ENCODE data around the gene DZIP1. TPM values are rescaled to one million over a fixed set of nuclear protein-coding genes. Genes with fewer than 3 reads are reported as not detected.

The DZIP1 gene
- polyA plus RNA-seq, 4 donors, result 1.4 to 7.5 (median 3.2) TPM; not detected in 1

DNA sequence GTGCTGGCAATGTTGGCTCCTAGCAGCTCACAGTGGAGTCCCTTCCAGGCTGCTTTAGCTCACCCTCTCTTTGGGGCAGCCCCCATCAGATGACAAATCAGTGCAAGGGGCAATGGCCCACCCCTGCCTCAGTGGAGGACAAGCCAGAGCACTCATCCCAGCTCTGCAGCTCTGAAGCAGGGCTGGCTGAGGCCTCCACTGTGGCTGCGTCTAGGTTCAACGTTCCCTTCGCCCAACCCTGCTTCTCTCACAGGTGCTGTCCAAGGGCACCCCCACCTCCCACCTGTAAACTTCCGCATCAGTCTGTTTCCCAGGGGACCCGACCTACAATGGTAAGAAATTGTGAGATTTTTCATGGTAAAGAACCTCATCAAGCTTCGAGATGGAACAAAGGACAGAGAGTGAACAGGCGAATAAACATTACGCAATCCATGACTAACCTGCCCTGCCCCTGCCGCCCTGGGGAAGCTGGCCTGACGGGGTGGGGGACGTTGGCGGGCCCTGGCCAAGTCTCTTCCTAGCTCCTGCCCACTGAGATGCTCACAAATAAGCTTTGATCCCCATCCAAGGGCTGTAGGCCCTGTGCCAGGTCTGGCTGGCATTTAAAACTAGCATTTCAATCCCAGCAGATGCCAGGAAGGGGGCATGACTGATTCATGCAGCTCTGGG is 40.5 kb downstream of the DZIP1 start:
- WGBS, 3 donors, result 18 to 59% (median 44%) methylated on average over 12 of the region's 12 CpGs
- no peak overlapping the region for H3K27ac ChIP-seq (ENCODE audit: low read depth in 1 of 3, low read length in 2 of 3)

GRCh38 chr13:95601906-95602305 is 42.6 kb downstream of the DZIP1 start:
- no peak for FAIRE-seq
- 83 to 95% (median 90%) methylated on average over 6 of the region's 6 CpGs for WGBS, 3 donors

More for the DNA sequence above, 40.5 kb downstream of the DZIP1 start:
- peaks cover 0 to 4% (median 3%) of the 10 kb centered on the region in 3 donors for H3K4me1 ChIP-seq (ENCODE audit: control insufficient read depth in 3 of 3, insufficient read depth in 2 of 3, low read depth in 1 of 3, low read length in 2 of 3)
- peak; percentile 58 to 73 for DNase-seq
- peaks cover 0 to 5% (median 0%) of the 10 kb centered on the region in 3 donors for H3K36me3 ChIP-seq (ENCODE audit: control insufficient read depth in 3 of 3, insufficient read depth in 2 of 3, low read depth in 1 of 3, low read length in 3 of 3)
- H3K9me3 ChIP-seq (ENCODE audit: control insufficient read depth in 2 of 2, insufficient read depth in 1 of 2, low read depth in 1 of 2, low read length in 1 of 2), result no peaks in the 10 kb centered on the region
- H3K27me3 ChIP-seq (ENCODE audit: control insufficient read depth in 3 of 3, insufficient read depth in 3 of 3, low read length in 3 of 3), result peaks cover 0 to 3% (median 0%) of the 10 kb centered on the region in 3 donors
- H3K4me3 ChIP-seq (ENCODE audit: low read depth in 1 of 3, low read length in 3 of 3), result no peak overlapping the region
- FAIRE-seq, result no peak

DNA sequence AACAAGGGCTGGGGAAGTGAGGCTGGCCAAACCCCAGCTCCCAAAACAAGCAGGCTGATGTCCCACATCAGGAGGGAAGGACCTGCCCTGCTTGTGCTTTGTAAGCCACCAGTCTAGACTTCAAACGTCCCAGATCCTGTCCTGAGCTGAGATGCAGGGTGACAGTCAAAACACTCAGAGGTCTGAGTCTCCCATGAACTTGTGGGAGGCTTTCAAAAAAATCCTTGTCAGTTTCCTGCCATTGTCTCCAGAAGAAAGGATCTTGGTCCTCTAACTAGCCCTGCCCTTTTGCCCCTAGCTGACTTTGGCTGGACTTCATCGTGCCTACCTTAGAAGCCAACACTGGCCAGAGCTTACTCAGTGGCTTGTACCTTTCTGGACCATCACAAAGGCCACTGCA is 43.3 kb downstream of the DZIP1 start:
- Histone ChIP-seq H3K4me3 (ENCODE audit: low read depth in 1 of 3, low read length in 3 of 3) (no peak overlapping the region), H3K27ac (ENCODE audit: low read depth in 1 of 3, low read length in 2 of 3) (no peak overlapping the region), H3K4me1 (ENCODE audit: control insufficient read depth in 3 of 3, insufficient read depth in 2 of 3, low read depth in 1 of 3, low read length in 2 of 3) (peaks cover 0 to 4% (median 3%) of the 10 kb centered on the region in 3 donors), H3K9me3 (ENCODE audit: control insufficient read depth in 2 of 2, insufficient read depth in 1 of 2, low read depth in 1 of 2, low read length in 1 of 2) (no peaks in the 10 kb centered on the region), H3K36me3 (ENCODE audit: control insufficient read depth in 3 of 3, insufficient read depth in 2 of 3, low read depth in 1 of 3, low read length in 3 of 3) (peaks cover 0 to 5% (median 0%) of the 10 kb centered on the region in 3 donors), H3K27me3 (ENCODE audit: control insufficient read depth in 3 of 3, insufficient read depth in 3 of 3, low read length in 3 of 3) (peaks cover 0 to 3% (median 0%) of the 10 kb centered on the region in 3 donors)
- DNase-seq (no peak), FAIRE-seq (no peak)
- WGBS, 3 donors, result 53 to 68% (median 61%) methylated on average over 2 of the region's 2 CpGs

More at GRCh38 chr13:95601906-95602305, 42.6 kb downstream of the DZIP1 start:
- DNase-seq, result no peak
- no peaks in the 10 kb centered on the region for H3K9me3 ChIP-seq (ENCODE audit: control insufficient read depth in 2 of 2, insufficient read depth in 1 of 2, low read depth in 1 of 2, low read length in 1 of 2)
- H3K4me1 ChIP-seq (ENCODE audit: control insufficient read depth in 3 of 3, insufficient read depth in 2 of 3, low read depth in 1 of 3, low read length in 2 of 3), result peaks cover 0 to 4% (median 3%) of the 10 kb centered on the region in 3 donors
- peaks cover 0 to 5% (median 0%) of the 10 kb centered on the region in 3 donors for H3K36me3 ChIP-seq (ENCODE audit: control insufficient read depth in 3 of 3, insufficient read depth in 2 of 3, low read depth in 1 of 3, low read length in 3 of 3)
- peaks cover 0 to 3% (median 0%) of the 10 kb centered on the region in 3 donors for H3K27me3 ChIP-seq (ENCODE audit: control insufficient read depth in 3 of 3, insufficient read depth in 3 of 3, low read length in 3 of 3)
- H3K4me3 ChIP-seq (ENCODE audit: low read depth in 1 of 3, low read length in 3 of 3), result no peak overlapping the region
- H3K27ac ChIP-seq (ENCODE audit: low read depth in 1 of 3, low read length in 2 of 3), result no peak overlapping the region

DNA sequence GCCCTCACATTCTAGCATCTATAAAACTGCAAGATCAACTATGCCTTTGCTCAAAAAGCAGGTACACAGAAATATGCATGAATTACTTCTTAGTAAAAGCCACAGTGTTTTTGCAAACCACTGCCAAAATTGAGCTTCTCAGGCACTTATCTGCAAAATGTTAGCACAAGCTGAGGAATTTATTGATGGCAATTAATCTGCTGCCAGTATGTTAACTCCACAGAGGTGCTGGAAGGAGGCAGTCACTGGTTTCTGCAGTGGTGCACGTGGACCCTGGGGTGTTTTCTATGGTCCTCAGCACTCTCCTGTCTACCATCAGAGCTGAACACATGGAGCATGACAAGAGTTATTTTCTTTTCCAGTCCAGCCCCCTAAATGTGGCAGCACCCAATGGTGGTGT is 47.8 kb downstream of the DZIP1 start:
- Histone ChIP-seq H3K27me3 (ENCODE audit: control insufficient read depth in 3 of 3, insufficient read depth in 3 of 3, low read length in 3 of 3) (peaks cover 0 to 3% (median 0%) of the 10 kb centered on the region in 3 donors), H3K27ac (ENCODE audit: low read depth in 1 of 3, low read length in 2 of 3) (no peak overlapping the region), H3K4me1 (ENCODE audit: control insufficient read depth in 3 of 3, insufficient read depth in 2 of 3, low read depth in 1 of 3, low read length in 2 of 3) (no peaks in the 10 kb centered on the region), H3K9me3 (ENCODE audit: control insufficient read depth in 2 of 2, insufficient read depth in 1 of 2, low read depth in 1 of 2, low read length in 1 of 2) (no peaks in the 10 kb centered on the region), H3K36me3 (ENCODE audit: control insufficient read depth in 3 of 3, insufficient read depth in 2 of 3, low read depth in 1 of 3, low read length in 3 of 3) (peaks cover 0 to 2% (median 0%) of the 10 kb centered on the region in 3 donors), H3K4me3 (ENCODE audit: low read depth in 1 of 3, low read length in 3 of 3) (no peak overlapping the region)
- 0 to 51% (median 15%) methylated on average over 1 of the region's 1 CpG for WGBS, 3 donors
- FAIRE-seq (no peak), DNase-seq (no peak)

DNA sequence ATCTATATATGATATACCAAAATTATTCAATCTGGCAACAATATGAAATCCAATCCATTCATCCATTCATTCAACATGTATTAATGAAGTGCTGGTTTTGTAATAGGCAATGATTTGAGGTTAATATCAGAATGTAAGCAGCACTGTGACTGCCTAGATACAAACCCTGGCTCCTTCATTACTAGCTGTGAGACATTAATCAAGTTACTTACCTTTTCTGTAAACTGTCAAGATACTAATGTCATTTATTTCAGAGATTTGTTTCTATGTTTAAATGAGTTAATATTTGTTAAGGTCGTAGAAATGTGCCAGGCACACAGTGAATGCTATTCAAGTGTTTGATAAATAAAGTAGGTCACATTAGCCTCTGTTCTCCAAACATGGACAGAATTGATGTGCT is 51.0 kb downstream of the DZIP1 start:
- DNase-seq (no peak), FAIRE-seq (no peak)
- H3K9me3 ChIP-seq (ENCODE audit: control insufficient read depth in 2 of 2, insufficient read depth in 1 of 2, low read depth in 1 of 2, low read length in 1 of 2), result no peaks in the 10 kb centered on the region
- no peaks in the 10 kb centered on the region for H3K36me3 ChIP-seq (ENCODE audit: control insufficient read depth in 3 of 3, insufficient read depth in 2 of 3, low read depth in 1 of 3, low read length in 3 of 3)
- H3K27ac ChIP-seq (ENCODE audit: low read depth in 1 of 3, low read length in 2 of 3), result no peak overlapping the region
- H3K4me1 ChIP-seq (ENCODE audit: control insufficient read depth in 3 of 3, insufficient read depth in 2 of 3, low read depth in 1 of 3, low read length in 2 of 3), result no peaks in the 10 kb centered on the region
- H3K4me3 ChIP-seq (ENCODE audit: low read depth in 1 of 3, low read length in 3 of 3), result no peak overlapping the region
- WGBS, 3 donors, result 38 to 59% (median 39%) methylated on average over 1 of the region's 1 CpG
- H3K27me3 ChIP-seq (ENCODE audit: control insufficient read depth in 3 of 3, insufficient read depth in 3 of 3, low read length in 3 of 3), result no peaks in the 10 kb centered on the region

DNA sequence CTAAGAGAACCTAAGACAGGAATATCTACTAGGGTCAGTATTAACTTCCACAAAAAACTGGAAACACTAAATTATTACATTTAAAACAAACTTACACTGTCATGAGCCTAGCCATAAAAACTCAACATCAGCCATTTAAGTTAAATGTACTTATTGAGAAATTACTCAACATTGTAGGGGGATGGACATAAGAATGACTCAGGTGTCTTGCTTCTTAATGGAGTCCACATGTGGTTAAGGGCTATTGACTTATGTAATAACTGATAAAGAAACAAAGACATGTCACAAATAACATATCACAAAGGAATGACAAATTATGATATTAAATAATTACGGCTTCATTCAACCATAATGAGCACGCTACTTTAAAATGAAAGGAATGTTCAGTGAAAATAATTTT is 55.8 kb downstream of the DZIP1 start:
- no peak overlapping the region for H3K27ac ChIP-seq (ENCODE audit: low read depth in 1 of 3, low read length in 2 of 3)
- no peaks in the 10 kb centered on the region for H3K4me1 ChIP-seq (ENCODE audit: control insufficient read depth in 3 of 3, insufficient read depth in 2 of 3, low read depth in 1 of 3, low read length in 2 of 3)
- no peaks in the 10 kb centered on the region for H3K27me3 ChIP-seq (ENCODE audit: control insufficient read depth in 3 of 3, insufficient read depth in 3 of 3, low read length in 3 of 3)
- H3K36me3 ChIP-seq (ENCODE audit: control insufficient read depth in 3 of 3, insufficient read depth in 2 of 3, low read depth in 1 of 3, low read length in 3 of 3), result peaks cover 0 to 5% (median 0%) of the 10 kb centered on the region in 3 donors
- FAIRE-seq (no peak), DNase-seq (no peak)
- WGBS, 3 donors, result 88 to 92% (median 89%) methylated on average over 2 of the region's 2 CpGs
- no peaks in the 10 kb centered on the region for H3K9me3 ChIP-seq (ENCODE audit: control insufficient read depth in 2 of 2, insufficient read depth in 1 of 2, low read depth in 1 of 2, low read length in 1 of 2)
- H3K4me3 ChIP-seq (ENCODE audit: low read depth in 1 of 3, low read length in 3 of 3), result no peak overlapping the region

- H3K4me3 ChIP-seq (ENCODE audit: low read depth in 1 of 3, low read length in 3 of 3), result no peak overlapping the region
- DNase-seq (no peak), FAIRE-seq (no peak)
- H3K4me1 ChIP-seq (ENCODE audit: control insufficient read depth in 3 of 3, insufficient read depth in 2 of 3, low read depth in 1 of 3, low read length in 2 of 3), result no peaks in the 10 kb centered on the region
- H3K36me3 ChIP-seq (ENCODE audit: control insufficient read depth in 3 of 3, insufficient read depth in 2 of 3, low read depth in 1 of 3, low read length in 3 of 3), result peaks cover 0 to 5% (median 0%) of the 10 kb centered on the region in 3 donors
- no peaks in the 10 kb centered on the region for H3K9me3 ChIP-seq (ENCODE audit: control insufficient read depth in 2 of 2, insufficient read depth in 1 of 2, low read depth in 1 of 2, low read length in 1 of 2)
- 68 to 83% (median 77%) methylated on average over 3 of the region's 3 CpGs for WGBS, 3 donors
- H3K27ac ChIP-seq (ENCODE audit: low read depth in 1 of 3, low read length in 2 of 3), result no peak overlapping the region
- no peaks in the 10 kb centered on the region for H3K27me3 ChIP-seq (ENCODE audit: control insufficient read depth in 3 of 3, insufficient read depth in 3 of 3, low read length in 3 of 3)
Observed at GRCh38 chr13:95588134-95588533, 56.4 kb downstream of the DZIP1 start.

- no peaks in the 10 kb centered on the region for H3K9me3 ChIP-seq (ENCODE audit: control insufficient read depth in 2 of 2, insufficient read depth in 1 of 2, low read depth in 1 of 2, low read length in 1 of 2)
- DNase-seq (no peak), FAIRE-seq (no peak)
- H3K36me3 ChIP-seq (ENCODE audit: control insufficient read depth in 3 of 3, insufficient read depth in 2 of 3, low read depth in 1 of 3, low read length in 3 of 3), result peaks cover 0 to 7% (median 0%) of the 10 kb centered on the region in 3 donors
- H3K4me1 ChIP-seq (ENCODE audit: control insufficient read depth in 3 of 3, insufficient read depth in 2 of 3, low read depth in 1 of 3, low read length in 2 of 3), result no peaks in the 10 kb centered on the region
- H3K27me3 ChIP-seq (ENCODE audit: control insufficient read depth in 3 of 3, insufficient read depth in 3 of 3, low read length in 3 of 3), result no peaks in the 10 kb centered on the region
- no peak overlapping the region for H3K27ac ChIP-seq (ENCODE audit: low read depth in 1 of 3, low read length in 2 of 3)
- whole genome bisulfite sequencing, 3 donors, result 86 to 91% (median 90%) methylated on average over 4 of the region's 4 CpGs
- H3K4me3 ChIP-seq (ENCODE audit: low read depth in 1 of 3, low read length in 3 of 3), result no peak overlapping the region
Observed at GRCh38 chr13:95585867-95586266, 58.6 kb downstream of the DZIP1 start.
